NB4 (cell line): ENCODE results near the gene OR52N1.

Source experiments
- CTCF ChIP-seq: IDR thresholded peaks from one replicate; pipeline ENCODE4 v1.5.1; 2012; ENCODE audit warnings: low read depth, low read length
- MAX ChIP-seq: IDR thresholded peaks from 2 replicates; pipeline ENCODE4 v1.6.1; 2011; ENCODE audit warnings: low read depth, low read length
- MYC ChIP-seq: IDR thresholded peaks from 2 replicates; pipeline ENCODE4 v1.6.1; 2011; ENCODE audit warnings: low read depth, low read length
- POLR2A ChIP-seq: IDR thresholded peaks from 2 replicates; pipeline ENCODE4 v1.6.1; 2011; ENCODE audit warnings: mild to moderate bottlenecking; ENCODE audit not compliant: insufficient read length; ENCODE audit errors: extremely low read depth

- no peak for TF ChIP-seq CTCF
- TF ChIP-seq POLR2A: no peak
- no peak for TF ChIP-seq MYC
- no peak for TF ChIP-seq MAX
Observed at GRCh38 chr11:5753943-5754342, 37.1 kb downstream of the OR52N1 start, which contains the start of gene OR52N4.
